HL-60 (cell line): Measurements from ENCODE around the gene ALDH3A1.

Source experiments
- TF ChIP-seq, protein P1 (sequence below): IDR thresholded peaks from one replicate; pipeline ENCODE4 v1.5.1; 2011; ENCODE audit warnings: low read length, control low read depth, inconsistent platforms; ENCODE audit not compliant: insufficient read depth
- TF ChIP-seq, protein P2 (sequence below): IDR thresholded peaks from 2 replicates; pipeline ENCODE4 v1.6.1; 2012; ENCODE audit warnings: low read depth; ENCODE audit not compliant: insufficient replicate concordance

DNA sequence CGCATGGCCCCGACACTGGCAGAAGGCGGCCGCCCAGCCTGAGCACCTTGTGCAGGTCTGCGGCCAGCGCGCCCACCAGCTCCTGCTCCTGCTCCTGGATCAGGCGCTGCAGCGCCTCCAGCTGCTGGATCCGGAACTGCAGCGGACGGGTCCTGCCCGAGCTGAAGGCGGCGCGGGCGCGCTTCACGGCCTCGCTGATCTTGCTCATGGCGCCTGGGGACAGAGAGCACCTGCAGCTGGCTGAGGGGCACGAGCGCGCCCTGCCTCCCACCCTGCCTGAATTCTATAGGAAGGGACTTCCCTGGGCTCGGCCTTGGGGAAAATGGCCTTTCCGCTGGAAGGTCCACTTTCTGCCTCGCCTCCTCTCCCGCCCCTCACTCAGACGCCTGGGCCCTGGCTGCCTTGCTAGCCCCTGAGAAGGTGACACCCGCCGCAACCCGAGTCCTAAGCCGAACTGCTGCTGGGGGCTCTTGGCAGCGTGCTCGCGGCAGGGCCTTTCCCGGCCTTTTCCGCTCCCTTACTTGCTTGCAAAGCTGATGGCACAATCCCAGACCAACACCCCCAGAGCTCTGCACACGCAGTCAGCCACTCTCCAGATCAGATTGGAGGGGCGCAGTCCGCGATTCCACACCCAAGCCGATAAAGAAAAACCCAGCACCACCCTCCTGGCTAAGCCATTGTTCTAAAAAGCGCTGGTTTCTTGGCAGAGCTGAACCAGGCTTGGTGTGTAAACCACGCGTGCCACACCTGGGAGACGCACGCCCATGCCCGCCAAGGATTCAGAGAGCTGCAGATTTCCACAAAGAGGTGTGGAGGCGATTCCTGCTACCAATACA is 3.0 kb downstream of the ALDH3A1 start:
- TF ChIP-seq, protein P1, sequence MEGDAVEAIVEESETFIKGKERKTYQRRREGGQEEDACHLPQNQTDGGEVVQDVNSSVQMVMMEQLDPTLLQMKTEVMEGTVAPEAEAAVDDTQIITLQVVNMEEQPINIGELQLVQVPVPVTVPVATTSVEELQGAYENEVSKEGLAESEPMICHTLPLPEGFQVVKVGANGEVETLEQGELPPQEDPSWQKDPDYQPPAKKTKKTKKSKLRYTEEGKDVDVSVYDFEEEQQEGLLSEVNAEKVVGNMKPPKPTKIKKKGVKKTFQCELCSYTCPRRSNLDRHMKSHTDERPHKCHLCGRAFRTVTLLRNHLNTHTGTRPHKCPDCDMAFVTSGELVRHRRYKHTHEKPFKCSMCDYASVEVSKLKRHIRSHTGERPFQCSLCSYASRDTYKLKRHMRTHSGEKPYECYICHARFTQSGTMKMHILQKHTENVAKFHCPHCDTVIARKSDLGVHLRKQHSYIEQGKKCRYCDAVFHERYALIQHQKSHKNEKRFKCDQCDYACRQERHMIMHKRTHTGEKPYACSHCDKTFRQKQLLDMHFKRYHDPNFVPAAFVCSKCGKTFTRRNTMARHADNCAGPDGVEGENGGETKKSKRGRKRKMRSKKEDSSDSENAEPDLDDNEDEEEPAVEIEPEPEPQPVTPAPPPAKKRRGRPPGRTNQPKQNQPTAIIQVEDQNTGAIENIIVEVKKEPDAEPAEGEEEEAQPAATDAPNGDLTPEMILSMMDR = peak; percentile 42
- TF ChIP-seq, protein P2, sequence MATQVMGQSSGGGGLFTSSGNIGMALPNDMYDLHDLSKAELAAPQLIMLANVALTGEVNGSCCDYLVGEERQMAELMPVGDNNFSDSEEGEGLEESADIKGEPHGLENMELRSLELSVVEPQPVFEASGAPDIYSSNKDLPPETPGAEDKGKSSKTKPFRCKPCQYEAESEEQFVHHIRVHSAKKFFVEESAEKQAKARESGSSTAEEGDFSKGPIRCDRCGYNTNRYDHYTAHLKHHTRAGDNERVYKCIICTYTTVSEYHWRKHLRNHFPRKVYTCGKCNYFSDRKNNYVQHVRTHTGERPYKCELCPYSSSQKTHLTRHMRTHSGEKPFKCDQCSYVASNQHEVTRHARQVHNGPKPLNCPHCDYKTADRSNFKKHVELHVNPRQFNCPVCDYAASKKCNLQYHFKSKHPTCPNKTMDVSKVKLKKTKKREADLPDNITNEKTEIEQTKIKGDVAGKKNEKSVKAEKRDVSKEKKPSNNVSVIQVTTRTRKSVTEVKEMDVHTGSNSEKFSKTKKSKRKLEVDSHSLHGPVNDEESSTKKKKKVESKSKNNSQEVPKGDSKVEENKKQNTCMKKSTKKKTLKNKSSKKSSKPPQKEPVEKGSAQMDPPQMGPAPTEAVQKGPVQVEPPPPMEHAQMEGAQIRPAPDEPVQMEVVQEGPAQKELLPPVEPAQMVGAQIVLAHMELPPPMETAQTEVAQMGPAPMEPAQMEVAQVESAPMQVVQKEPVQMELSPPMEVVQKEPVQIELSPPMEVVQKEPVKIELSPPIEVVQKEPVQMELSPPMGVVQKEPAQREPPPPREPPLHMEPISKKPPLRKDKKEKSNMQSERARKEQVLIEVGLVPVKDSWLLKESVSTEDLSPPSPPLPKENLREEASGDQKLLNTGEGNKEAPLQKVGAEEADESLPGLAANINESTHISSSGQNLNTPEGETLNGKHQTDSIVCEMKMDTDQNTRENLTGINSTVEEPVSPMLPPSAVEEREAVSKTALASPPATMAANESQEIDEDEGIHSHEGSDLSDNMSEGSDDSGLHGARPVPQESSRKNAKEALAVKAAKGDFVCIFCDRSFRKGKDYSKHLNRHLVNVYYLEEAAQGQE = no peak
